Liver (tissue), 9 donors: Measurements from ENCODE around the gene GALNTL6. TPM values are rescaled to one million over a fixed set of nuclear protein-coding genes. Genes with fewer than 3 reads are reported as not detected.

Experiments
- DNase-seq: peaks from one replicate; pipeline ENCODE4 v3.0.0-alpha.2; 2017; ENCODE audit warnings: low spot score
- H3K27ac ChIP-seq, 2 donors: one replicate each; pipeline ENCODE4 v1.7.0; 2013; ENCODE audit warnings: inconsistent platforms in 2 of 2, low read length in 2 of 2, control low read depth in 1 of 2, low read depth in 1 of 2, mild to moderate bottlenecking in 1 of 2
- H3K27me3 ChIP-seq, 4 donors: one replicate each; pipeline versions ENCODE4 v1.6.1 to v1.7.0; 2013; ENCODE audit warnings: low read length in 3 of 4, inconsistent platforms in 1 of 4, mild to moderate bottlenecking in 1 of 4, moderate library complexity in 1 of 4; ENCODE audit not compliant: control insufficient read depth in 4 of 4, insufficient read depth in 4 of 4
- H3K36me3 ChIP-seq, 4 donors: one replicate each; pipeline versions ENCODE4 v1.6.1 to v1.7.0; 2013; ENCODE audit warnings: low read length in 3 of 4, mild to moderate bottlenecking in 3 of 4, low read depth in 1 of 4, moderate library complexity in 1 of 4; ENCODE audit not compliant: control insufficient read depth in 4 of 4, insufficient read depth in 3 of 4
- H3K4me1 ChIP-seq, 4 donors: one replicate each; pipeline versions ENCODE4 v1.6.1 to v1.7.0; 2013; ENCODE audit warnings: low read length in 3 of 4, mild to moderate bottlenecking in 3 of 4, moderate library complexity in 1 of 4; ENCODE audit not compliant: control insufficient read depth in 4 of 4, insufficient read depth in 4 of 4
- H3K4me3 ChIP-seq, 3 donors: one replicate each; pipeline versions ENCODE4 v1.6.1 to v1.7.0; 2013; ENCODE audit warnings: low read length in 3 of 3, control low read depth in 1 of 3, low read depth in 1 of 3, mild to moderate bottlenecking in 1 of 3
- H3K9ac ChIP-seq, 2 donors: one replicate each; pipeline ENCODE4 v1.7.0; 2013; ENCODE audit warnings: low read length in 2 of 2, mild to moderate bottlenecking in 2 of 2, moderate library complexity in 2 of 2, control low read depth in 1 of 2, low read depth in 1 of 2
- H3K9me3 ChIP-seq, 4 donors: one replicate each; pipeline versions ENCODE4 v1.6.1 to v1.7.0; 2013; ENCODE audit warnings: low read length in 3 of 4; ENCODE audit not compliant: control insufficient read depth in 4 of 4
- ATF3 ChIP-seq: IDR thresholded peaks from 2 replicates; pipeline ENCODE4 v1.6.1; 2016; ENCODE audit warnings: antibody characterized with exemption
- CTCF ChIP-seq: fragments of 150-350 bp; IDR thresholded peaks from 2 replicates; pipeline ENCODE4 v1.5.1; 2017; ENCODE audit warnings: improper control_type of control experiment, low read depth, low read length; ENCODE audit not compliant: missing input control
- EGR1 ChIP-seq, 2 donors: IDR thresholded peaks; 2 replicates each; pipeline ENCODE4 v1.6.1; 2016 to 2018; ENCODE audit warnings: antibody characterized with exemption in 2 of 2, low read depth in 2 of 2
- FOXA1 ChIP-seq: IDR thresholded peaks from 2 replicates; pipeline ENCODE4 v1.6.1; 2016; ENCODE audit warnings: antibody characterized with exemption
- FOXA2 ChIP-seq: IDR thresholded peaks from 2 replicates; pipeline ENCODE4 v1.6.1; 2016; ENCODE audit warnings: antibody characterized with exemption
- GABPA ChIP-seq, 2 donors: IDR thresholded peaks in 1 of 2; conservative IDR thresholded peaks in 1 of 2; 2 replicates each; pipeline ENCODE4 v1.6.1; 2016; ENCODE audit warnings: antibody characterized with exemption in 2 of 2, mild to moderate bottlenecking in 1 of 2, moderate library complexity in 1 of 2
- HNF4A ChIP-seq, 2 donors: conservative IDR thresholded peaks; 2 replicates each; pipeline ENCODE4 v1.6.1; 2016; ENCODE audit warnings: antibody characterized with exemption in 2 of 2, mild to moderate bottlenecking in 2 of 2
- HNF4G ChIP-seq: IDR thresholded peaks from 2 replicates; pipeline ENCODE4 v1.6.1; 2016; ENCODE audit warnings: antibody characterized with exemption
- JUND ChIP-seq, 2 donors: IDR thresholded peaks; 2 replicates each; pipeline ENCODE4 v1.6.1; 2016; ENCODE audit warnings: antibody characterized with exemption in 2 of 2
- MAX ChIP-seq: IDR thresholded peaks from 2 replicates; pipeline ENCODE4 v1.6.1; 2016; ENCODE audit warnings: antibody characterized with exemption
- NR2F2 ChIP-seq: IDR thresholded peaks from 2 replicates; pipeline ENCODE4 v1.6.1; 2016; ENCODE audit warnings: antibody characterized with exemption
- RAD21 ChIP-seq, 2 donors: IDR thresholded peaks; 2 replicates each; pipeline ENCODE4 v1.6.1; 2016; ENCODE audit warnings: antibody characterized with exemption in 2 of 2, mild to moderate bottlenecking in 2 of 2
- REST ChIP-seq: IDR thresholded peaks from 2 replicates; pipeline ENCODE4 v1.6.1; 2016; ENCODE audit warnings: antibody characterized with exemption, mild to moderate bottlenecking
- RXRA ChIP-seq, 2 donors: IDR thresholded peaks; 2 replicates each; pipeline ENCODE4 v1.6.1; 2017 to 2018; ENCODE audit warnings: antibody characterized with exemption in 2 of 2, mild to moderate bottlenecking in 1 of 2
- SP1 ChIP-seq: IDR thresholded peaks from 2 replicates; pipeline ENCODE4 v1.6.1; 2018; ENCODE audit warnings: antibody characterized with exemption, mild to moderate bottlenecking
- TAF1 ChIP-seq: conservative IDR thresholded peaks from 2 replicates; pipeline ENCODE4 v1.6.1; 2016; ENCODE audit warnings: antibody characterized with exemption, mild to moderate bottlenecking
- YY1 ChIP-seq: IDR thresholded peaks from 2 replicates; pipeline ENCODE4 v1.6.1; 2016; ENCODE audit warnings: antibody characterized with exemption, mild to moderate bottlenecking
- ZBTB33 ChIP-seq: IDR thresholded peaks from 2 replicates; pipeline ENCODE4 v1.6.1; 2016; ENCODE audit warnings: antibody characterized with exemption
- WGBS: extraction: QIAGEN DNeasy Blood & Tissue Kit; methylation state at CpG from one replicate; pipeline ENCODE4 v1.1.7; 2013; 5-methylcytosine and 5-hydroxymethylcytosine counted together
- polyA plus RNA-seq, 2 donors: library from polyadenylated mRNA; stranded (reverse) in 1 of 2; unstranded in 1 of 2; fragments of 200-250 nt in 1 of 2; fragments of >200 nt in 1 of 2; fragmentation: Nextera tagmentation in 1 of 2; extraction: Ambion mirVana in 1 of 2; gene quantifications; one replicate each; pipeline versions ENCODE4 v1.2.1 to v1.2.3, GENCODE V29; 2013 to 2015
- total RNA-seq, 2 donors: library from RNA; depleted of rRNA; stranded (reverse); fragments of >200 nt; gene quantifications; one replicate each; pipeline ENCODE4 v1.2.3, GENCODE V29; 2014
- donor health status: healthy.
- donor health status: healthy.
- donor health status: healthy.
- donor health status: healthy.
- donor health status: healthy.

Gene GALNTL6
- total and polyA plus RNA-seq, 4 donors: 0.06 to 0.08 TPM; not detected in 2

GRCh38 chr4:172521680-172522079 is 708.5 kb downstream of the GALNTL6 start (continued):
- TF ChIP-seq MAX (no peak), SP1 (no peak), NR2F2 (no peak), GABPA (IDR thresholded peaks at IDR 0.05 in 1 of 2, conservative IDR thresholded peaks at IDR 0.05 in 1 of 2) (no peak), FOXA1 (no peak), HNF4A (conservative IDR thresholded peaks at IDR 0.05) (no peak), EGR1 (IDR thresholded peaks at IDR 0.05; ENCODE audit: low read depth in 2 of 2) (no peak), TAF1 (no peak), JUND (IDR thresholded peaks at IDR 0.05) (no peak), YY1 (no peak)

- TF ChIP-seq FOXA2 (no peak), ZBTB33 (no peak), CTCF (no peak), RAD21 (IDR thresholded peaks at IDR 0.05) (no peak), SP1 (no peak), YY1 (no peak)
Observed at GRCh38 chr4:172543249-172543648, 730.0 kb downstream of the GALNTL6 start.

GRCh38 chr4:172546782-172547181 is 733.6 kb downstream of the GALNTL6 start:
- Histone ChIP-seq H3K9ac (no peak overlapping the region), H3K4me1 (no peaks in the 10 kb centered on the region), H3K27ac (no peak overlapping the region), H3K36me3 (no peaks in the 10 kb centered on the region), H3K4me3 (no peak overlapping the region), H3K27me3 (no peaks in the 10 kb centered on the region), H3K9me3 (no peaks in the 10 kb centered on the region)
- DNase-seq: no peak
- 89% methylated on average over 7 of the region's 7 CpGs for WGBS
- no peak for TF ChIP-seq REST
- TF ChIP-seq HNF4G: no peak
- no peak for TF ChIP-seq ATF3
- TF ChIP-seq CTCF: no peak
- no peak for TF ChIP-seq SP1
- TF ChIP-seq FOXA2: no peak
- TF ChIP-seq TAF1: no peak
- TF ChIP-seq MAX: no peak
- no peak for TF ChIP-seq RXRA (IDR thresholded peaks at IDR 0.05)
- no peak for TF ChIP-seq YY1
- no peak for TF ChIP-seq GABPA (IDR thresholded peaks at IDR 0.05 in 1 of 2, conservative IDR thresholded peaks at IDR 0.05 in 1 of 2)
- TF ChIP-seq RAD21 (IDR thresholded peaks at IDR 0.05): no peak
- no peak for TF ChIP-seq ZBTB33
- TF ChIP-seq NR2F2: no peak

More at GRCh38 chr4:172543249-172543648, 730.0 kb downstream of the GALNTL6 start:
- Histone ChIP-seq H3K36me3 (no peaks in the 10 kb centered on the region), H3K27me3 (no peaks in the 10 kb centered on the region), H3K9ac (no peak overlapping the region), H3K27ac (no peak overlapping the region), H3K9me3 (no peaks in the 10 kb centered on the region), H3K4me3 (no peak overlapping the region), H3K4me1 (no peaks in the 10 kb centered on the region)
- no peak for DNase-seq
- WGBS: 62% methylated on average over 4 of the region's 4 CpGs
